Measurements from ENCODE around the gene PTRH2.

DNA sequence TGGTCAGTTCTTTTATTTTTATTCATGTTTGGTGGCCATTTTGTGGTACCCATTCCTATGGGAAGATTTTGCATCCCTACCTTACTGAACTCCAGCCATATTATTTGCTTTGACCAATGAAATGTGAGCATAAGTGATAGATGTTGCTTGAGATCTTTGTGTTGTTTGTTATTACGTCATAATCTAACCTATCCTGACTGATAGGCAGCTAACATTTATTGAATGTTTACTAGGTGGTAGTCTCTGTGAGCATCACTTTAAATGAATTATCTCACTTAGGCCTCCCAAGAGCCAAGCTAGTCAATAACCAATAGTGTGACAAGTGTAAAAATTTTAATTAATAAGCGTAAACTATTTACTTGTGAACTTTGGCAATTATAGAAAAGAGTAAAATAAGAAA lies 37.8 kb upstream of the PTRH2 start:
- TF ChIP-seq, protein P1, sequence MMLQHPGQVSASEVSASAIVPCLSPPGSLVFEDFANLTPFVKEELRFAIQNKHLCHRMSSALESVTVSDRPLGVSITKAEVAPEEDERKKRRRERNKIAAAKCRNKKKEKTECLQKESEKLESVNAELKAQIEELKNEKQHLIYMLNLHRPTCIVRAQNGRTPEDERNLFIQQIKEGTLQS (IDR thresholded peaks at IDR 0.05) = no peak
- no peak for TF ChIP-seq POLR2AphosphoS5 (IDR thresholded peaks at IDR 0.05; ENCODE audit: low read depth, low read length)
